Measurements from ENCODE around the gene KIAA1755. TPM values are rescaled to one million over a fixed set of nuclear protein-coding genes. Genes with fewer than 3 reads are reported as not detected.

KIAA1755 gene
- total and polyA plus RNA-seq, 2 donors (not counting 1 experiment from before 2014, with no cell fraction given), result not detected

DNA sequence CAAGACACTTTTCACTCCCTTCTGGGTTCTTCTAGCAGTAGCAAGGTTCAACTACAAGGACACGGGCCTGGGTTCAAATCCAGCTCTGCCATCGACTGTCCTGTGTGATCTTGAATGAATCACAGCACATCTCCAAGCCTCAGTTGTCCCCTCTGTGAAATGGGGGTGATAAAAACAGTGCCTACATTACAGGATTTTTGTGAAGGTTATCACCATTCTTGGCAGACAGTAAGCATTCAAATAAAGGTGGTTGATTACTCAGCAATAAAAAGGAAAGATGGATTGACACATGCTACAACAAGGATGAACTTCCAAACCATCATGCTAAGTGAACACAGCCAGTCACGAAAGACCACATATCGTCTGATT lies 88.9 kb downstream of the KIAA1755 start:
- Histone ChIP-seq H3K36me3 (replicated peaks in 1 of 2; ENCODE audit: control extremely low read depth in 1 of 2, control insufficient read depth in 1 of 2, extremely low read depth in 1 of 2, insufficient read depth in 2 of 2, low read length in 1 of 2) (no peaks in the 10 kb centered on the region), H3K27me3 (replicated peaks in 1 of 4; ENCODE audit: control extremely low read depth in 1 of 4, control insufficient read depth in 3 of 4, insufficient read depth in 4 of 4, low read length in 3 of 4) (peaks cover 0 to 8% (median 0%) of the 10 kb centered on the region in 4 experiments), H3K4me1 (ENCODE audit: control insufficient read depth in 2 of 2, insufficient read depth in 2 of 2, low read length in 2 of 2) (peaks cover 7 to 13% of the 10 kb centered on the region in 2 donors), H3K79me2 (ENCODE audit: control insufficient read depth, insufficient read depth, low read length) (no peaks in the 10 kb centered on the region), H3K9ac (ENCODE audit: low read length) (no peak overlapping the region), H3K27ac (ENCODE audit: low read length in 2 of 2) (no peak overlapping the region), H3K4me2 (replicated peaks; ENCODE audit: low read depth, low read length, poor library complexity, severe bottlenecking) (no peak overlapping the region), H4K20me1 (ENCODE audit: control insufficient read depth, insufficient read depth, low read length, poor library complexity, severe bottlenecking) (no peaks in the 10 kb centered on the region), H3K4me3 (ENCODE audit: control extremely low read depth in 1 of 5, extremely low read depth in 1 of 5, insufficient read depth in 1 of 5, low read depth in 2 of 5, low read length in 4 of 5) (no peak overlapping the region), H3K9me3 (ENCODE audit: control extremely low read depth in 1 of 3, control insufficient read depth in 2 of 3, insufficient read depth in 1 of 3, low read length in 2 of 3) (no peaks in the 10 kb centered on the region), H2AFZ (ENCODE audit: insufficient read depth, low read depth, low read length, poor library complexity, severe bottlenecking) (no peak overlapping the region)
- no peak for TF ChIP-seq CTCF (IDR thresholded peaks at IDR 0.05)
- Mint-ChIP-seq H3K27ac (no peak overlapping the region), H3K4me3 (no peak overlapping the region), H3K27me3 (no peaks in the 10 kb centered on the region), H3K4me1 (peaks cover 15% of the 10 kb centered on the region), H3K9me3 (ENCODE audit: insufficient read depth) (no peaks in the 10 kb centered on the region)
- ATAC-seq (ENCODE audit: low read depth) (no peak), DNase-seq (no peak)
- ChIA-PET CTCF (interaction anchor here (1.1 to 6.0 kb wide), 2 partner anchors 97 to 121 kb away, joined by 3 to 62 read pairs; no protein-coding TSS in a partner anchor), POLR2A (no interaction called here)
- intact Hi-C loops (cut with micrococcal nuclease), result no loop called here
- no CpG with 5 or more reads among the region's 4 CpGs for WGBS (ENCODE audit: insufficient coverage)

GRCh38 chr20:38170826-38171674 lies 89.5 kb downstream of the KIAA1755 start:
- ChIA-PET CTCF (interaction anchor here (1.0 to 6.0 kb wide), 5 partner anchors 50 to 174 kb away, joined by 3 to 68 read pairs (median 8); no protein-coding TSS in a partner anchor), POLR2A (no interaction called here)
- peaks cover 0 to 8% (median 0%) of the 10 kb centered on the region in 4 experiments for H3K27me3 ChIP-seq (replicated peaks in 1 of 4; ENCODE audit: control extremely low read depth in 1 of 4, control insufficient read depth in 3 of 4, insufficient read depth in 4 of 4, low read length in 3 of 4)
- Mint-ChIP-seq H3K27me3 (no peaks in the 10 kb centered on the region), H3K27ac (no peak overlapping the region), H3K4me3 (no peak overlapping the region), H3K9me3 (ENCODE audit: insufficient read depth) (no peaks in the 10 kb centered on the region), H3K4me1 (peaks cover 15% of the 10 kb centered on the region)
- H3K27ac ChIP-seq (ENCODE audit: low read length in 2 of 2), result no peak overlapping the region
- intact Hi-C loops (cut with micrococcal nuclease), result no loop called here
- no peak for ATAC-seq (ENCODE audit: low read depth)
- no peaks in the 10 kb centered on the region for H3K36me3 ChIP-seq (replicated peaks in 1 of 2; ENCODE audit: control extremely low read depth in 1 of 2, control insufficient read depth in 1 of 2, extremely low read depth in 1 of 2, insufficient read depth in 2 of 2, low read length in 1 of 2)
- no peak overlapping the region for H3K9ac ChIP-seq (ENCODE audit: low read length)
- 87% methylated on average over 7 of the region's 11 CpGs for WGBS (ENCODE audit: insufficient coverage)
- peaks cover 7 to 15% of the 10 kb centered on the region in 2 donors for H3K4me1 ChIP-seq (ENCODE audit: control insufficient read depth in 2 of 2, insufficient read depth in 2 of 2, low read length in 2 of 2)
- H3K4me3 ChIP-seq (ENCODE audit: control extremely low read depth in 1 of 5, extremely low read depth in 1 of 5, insufficient read depth in 1 of 5, low read depth in 2 of 5, low read length in 4 of 5), result no peak overlapping the region
- DNase-seq, result no peak
- no peak overlapping the region for H2AFZ ChIP-seq (ENCODE audit: insufficient read depth, low read depth, low read length, poor library complexity, severe bottlenecking)
- no peak overlapping the region for H3K4me2 ChIP-seq (replicated peaks; ENCODE audit: low read depth, low read length, poor library complexity, severe bottlenecking)
- no peaks in the 10 kb centered on the region for H3K9me3 ChIP-seq (ENCODE audit: control extremely low read depth in 1 of 3, control insufficient read depth in 2 of 3, insufficient read depth in 1 of 3, low read length in 2 of 3)
- TF ChIP-seq EZH2 (IDR thresholded peaks at IDR 0.05; ENCODE audit: borderline replicate concordance, insufficient read depth, low read depth, low read length, poor library complexity, severe bottlenecking), result no peak
- no peak for TF ChIP-seq CTCF (IDR thresholded peaks at IDR 0.05)
- H3K79me2 ChIP-seq (ENCODE audit: control insufficient read depth, insufficient read depth, low read length), result no peaks in the 10 kb centered on the region
- H4K20me1 ChIP-seq (ENCODE audit: control insufficient read depth, insufficient read depth, low read length, poor library complexity, severe bottlenecking), result no peaks in the 10 kb centered on the region
